HEK293T (cell line): ENCODE measurements around the gene PDE8A.

Source experiments
- CTBP1 ChIP-seq: fragments of 450-650 bp; IDR thresholded peaks from 2 replicates; pipeline ENCODE4 v1.6.1; 2016; ENCODE audit warnings: borderline replicate concordance
- FOXK2 ChIP-seq: fragments of 450-650 bp; IDR thresholded peaks from 2 replicates; pipeline ENCODE4 v1.6.1; 2016; ENCODE audit warnings: mild to moderate bottlenecking
- FOXM1 ChIP-seq: fragments of 450-650 bp; IDR thresholded peaks from 2 replicates; pipeline ENCODE4 v1.6.1; 2017; ENCODE audit warnings: mild to moderate bottlenecking, borderline replicate concordance

DNA sequence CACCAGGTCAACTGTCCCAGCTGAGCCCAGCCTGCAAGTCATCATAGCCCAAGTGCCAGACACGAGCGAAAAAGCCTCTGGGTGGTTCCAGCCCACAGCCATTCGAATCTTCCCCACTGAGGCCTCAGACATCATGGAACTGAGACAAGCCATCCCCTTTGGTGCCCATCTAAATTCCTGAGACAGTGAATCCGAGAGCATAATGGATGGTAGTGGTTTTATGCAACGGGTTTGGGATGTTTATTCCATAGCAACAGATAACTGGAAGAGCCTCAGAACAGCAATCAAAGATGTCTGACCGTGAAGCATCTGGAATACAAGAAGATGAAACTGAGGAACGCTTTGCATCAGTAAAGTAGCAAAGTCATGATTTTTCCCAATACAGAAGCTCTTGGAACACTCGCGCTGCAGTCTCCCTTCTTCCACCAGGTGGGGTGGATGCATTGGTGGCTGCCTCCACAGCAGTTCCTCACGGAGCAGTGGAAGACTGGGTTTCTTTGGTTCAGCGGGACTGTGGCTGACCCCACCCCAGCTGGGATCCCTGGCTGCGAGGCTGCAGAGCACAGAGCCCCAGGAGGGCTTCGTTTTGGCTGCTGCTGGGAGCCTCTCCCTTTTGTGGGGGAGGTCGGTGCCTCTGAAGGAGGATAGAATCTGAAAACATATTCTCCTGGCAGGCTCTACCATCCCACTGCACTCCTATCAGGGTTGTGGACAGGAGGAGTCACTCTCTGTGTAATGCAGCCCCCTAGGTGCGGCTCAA lies 26.4 kb upstream of the PDE8A start:
- TF ChIP-seq FOXK2 (no peak), CTBP1 (no peak), FOXM1 (no peak)
